Measurements from ENCODE around the gene CFAP57.

Gene CFAP57

GRCh38 chr1:43279666-43280065, 107.5 kb downstream of the CFAP57 start:
- no peak for DNase-seq

- no peak for DNase-seq
Measured at GRCh38 chr1:43280692-43281091, 108.6 kb downstream of the CFAP57 start.

GRCh38 chr1:43282220-43283195, 110.4 kb downstream of the CFAP57 start:
- DNase-seq: no peak

- no peak for DNase-seq
Measured at GRCh38 chr1:43284065-43284464, 111.9 kb downstream of the CFAP57 start.

GRCh38 chr1:43284546-43285110, 112.5 kb downstream of the CFAP57 start:
- DNase-seq: no peak

- DNase-seq: peak; percentile 65
Measured at GRCh38 chr1:43285269-43285990, 113.3 kb downstream of the CFAP57 start, which contains the start of gene C1orf210. Gene C1orf210, minus strand, starts transcription at chr1:43285581. Its CDS starts 2,311 bp downstream, at chr1:43283270.

- no peak for DNase-seq
Measured at GRCh38 chr1:43286115-43286514, 114.0 kb downstream of the CFAP57 start.

- no peak for DNase-seq
Measured at GRCh38 chr1:43286533-43286932, 114.4 kb downstream of the CFAP57 start.

GRCh38 chr1:43288058-43288784, 116.1 kb downstream of the CFAP57 start:
- DNase-seq: no peak

- no peak for DNase-seq
Measured at GRCh38 chr1:43288785-43289706, 116.9 kb downstream of the CFAP57 start.

GRCh38 chr1:43292216-43292615, 120.1 kb downstream of the CFAP57 start:
- no peak for DNase-seq

- no peak for DNase-seq
Measured at GRCh38 chr1:43292679-43293078, 120.5 kb downstream of the CFAP57 start.

- no peak for DNase-seq
Measured at GRCh38 chr1:43293176-43293575, 121.0 kb downstream of the CFAP57 start.

- DNase-seq: no peak
Measured at GRCh38 chr1:43293896-43294760, 122.0 kb downstream of the CFAP57 start.

GRCh38 chr1:43294761-43295160, 122.6 kb downstream of the CFAP57 start:
- DNase-seq: no peak

- DNase-seq: no peak
Measured at GRCh38 chr1:43296207-43296606, 124.1 kb downstream of the CFAP57 start.

GRCh38 chr1:43298055-43298454, 125.9 kb downstream of the CFAP57 start:
- no peak for DNase-seq

- DNase-seq: no peak
Measured at GRCh38 chr1:43299101-43299500, 127.0 kb downstream of the CFAP57 start.

- no peak for DNase-seq
Measured at GRCh38 chr1:43300378-43301094, 128.4 kb downstream of the CFAP57 start, which contains the start of gene TIE1. Gene TIE1, plus strand, starts transcription at chr1:43300982. Its CDS starts 90 bp downstream, at chr1:43301072.

GRCh38 chr1:43302201-43302600, 130.1 kb downstream of the CFAP57 start:
- no peak for DNase-seq

All from NCI-H1105 (cell line).